GM18951 (cell line): ENCODE results near the gene PRSS33.
A peak's percentile ranks its signal among the peaks of the same experiment; 100 is the strongest.

Experiments used
- POLR2A ChIP-seq: IDR thresholded peaks from 4 replicates; pipeline ENCODE4 v1.6.1; 2011; ENCODE audit warnings: mild to moderate bottlenecking; ENCODE audit not compliant: insufficient read length, insufficient read depth; ENCODE audit errors: extremely low read depth
- in situ Hi-C: fragments of 300-500 bp; cut with MboI; formaldehyde crosslinking; loops from one replicate; pipeline ENCODE4 v1.12.0; 2022; ENCODE audit warnings: low sequenced_read_pairs, mixed read lengths, inconsistent platforms; ENCODE audit not compliant: unreplicated experiment

PRSS33 gene

GRCh38 chr16:2782583-2783351 lies 4.6 kb downstream of the PRSS33 start:
- TF ChIP-seq POLR2A: no peak
- in situ Hi-C loops: no loop called here

GRCh38 chr16:2779978-2780898 lies 7.1 kb downstream of the PRSS33 start:
- in situ Hi-C loops: no loop called here
- no peak for TF ChIP-seq POLR2A

GRCh38 chr16:2779151-2779920 lies 8.0 kb downstream of the PRSS33 start:
- peak; percentile 30 for TF ChIP-seq POLR2A
- in situ Hi-C loops: no loop called here

- in situ Hi-C loops: no loop called here
- TF ChIP-seq POLR2A: no peak
Observed at GRCh38 chr16:2778630-2778958, 8.8 kb downstream of the PRSS33 start.

GRCh38 chr16:2777903-2778629 lies 9.3 kb downstream of the PRSS33 start:
- TF ChIP-seq POLR2A: peak; percentile 28
- in situ Hi-C loops: no loop called here

GRCh38 chr16:2777231-2777902 lies 10.0 kb downstream of the PRSS33 start, which contains the start of gene ELOB:
Gene ELOB, minus strand, starts transcription at chr16:2777280. Its CDS starts 41 bp downstream, at chr16:2777239.
- TF ChIP-seq POLR2A: peak; percentile 86
- in situ Hi-C loops: no loop called here

- no peak for TF ChIP-seq POLR2A
- in situ Hi-C loops: no loop called here
Observed at GRCh38 chr16:2776500-2777139, 10.7 kb downstream of the PRSS33 start.

GRCh38 chr16:2775765-2776499 lies 11.4 kb downstream of the PRSS33 start:
- no peak for TF ChIP-seq POLR2A
- in situ Hi-C loops: no loop called here

- TF ChIP-seq POLR2A: no peak
- in situ Hi-C loops: no loop called here
Observed at GRCh38 chr16:2775131-2775716, 12.1 kb downstream of the PRSS33 start.

- TF ChIP-seq POLR2A: no peak
- in situ Hi-C loops: no loop called here
Observed at GRCh38 chr16:2774161-2774891, 13.0 kb downstream of the PRSS33 start.
